Fibroblast of skin of right quadriceps (primary cell): ENCODE results near the gene MYL12B.
A peak's percentile ranks its signal among the peaks of the same experiment; 100 is the strongest.
"Not testable (repeated sequence)": the region's sequence is repeated elsewhere in the genome, so short reads cannot be mapped to it uniquely, and the experiment has no call there.

Source experiments
- DNase-seq: peaks from one replicate; pipeline ENCODE4 v3.0.0-alpha.2; 2013

Gene MYL12B

DNA sequence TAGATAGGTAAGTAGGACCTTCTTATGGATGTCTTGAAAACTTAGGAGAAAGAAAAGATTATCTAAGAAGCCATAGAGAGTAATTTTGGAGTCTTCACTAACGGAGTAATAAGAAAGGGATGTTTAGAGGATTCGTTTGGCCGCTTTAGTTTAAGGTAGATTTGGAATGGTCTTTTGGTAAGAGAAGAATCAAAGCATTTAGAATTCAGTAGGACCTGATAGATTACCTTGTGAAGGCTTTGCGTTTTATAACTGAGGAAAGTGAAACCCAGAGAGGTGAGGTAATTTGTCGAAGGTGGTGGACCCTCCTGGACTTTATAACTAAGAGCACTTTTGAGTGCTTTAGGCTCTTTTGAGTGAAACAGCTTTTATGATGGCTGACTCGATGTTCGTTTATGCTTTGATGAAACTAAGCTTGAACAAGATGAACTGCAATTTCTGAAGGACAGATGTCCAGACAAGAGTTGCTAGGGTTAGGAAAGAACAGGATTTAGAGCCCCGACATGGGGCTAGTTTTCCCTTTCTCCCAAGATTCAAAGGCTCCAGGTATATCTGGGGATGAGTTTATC, 1.3 kb downstream of the MYL12B start:
- no peak for DNase-seq

DNA sequence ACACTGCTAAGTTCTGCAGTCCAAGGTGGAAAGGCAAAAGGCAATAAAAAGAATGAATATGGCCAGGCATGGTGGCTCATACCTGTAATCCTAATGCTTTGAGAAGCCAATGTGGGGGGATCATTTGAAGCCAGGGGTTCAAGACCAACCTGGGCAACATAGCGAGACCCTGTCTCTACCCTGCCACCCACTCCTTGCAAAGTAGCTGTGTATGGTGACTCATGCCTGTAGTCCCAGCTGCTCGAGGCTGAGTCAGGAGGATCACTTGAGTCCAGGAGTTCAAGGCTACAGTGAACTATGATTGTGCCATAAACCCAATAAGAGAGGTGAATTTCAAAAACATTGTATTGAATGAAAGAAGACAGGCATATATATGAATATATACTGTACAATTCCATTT, 2.4 kb downstream of the MYL12B start:
- no peak for DNase-seq

DNA sequence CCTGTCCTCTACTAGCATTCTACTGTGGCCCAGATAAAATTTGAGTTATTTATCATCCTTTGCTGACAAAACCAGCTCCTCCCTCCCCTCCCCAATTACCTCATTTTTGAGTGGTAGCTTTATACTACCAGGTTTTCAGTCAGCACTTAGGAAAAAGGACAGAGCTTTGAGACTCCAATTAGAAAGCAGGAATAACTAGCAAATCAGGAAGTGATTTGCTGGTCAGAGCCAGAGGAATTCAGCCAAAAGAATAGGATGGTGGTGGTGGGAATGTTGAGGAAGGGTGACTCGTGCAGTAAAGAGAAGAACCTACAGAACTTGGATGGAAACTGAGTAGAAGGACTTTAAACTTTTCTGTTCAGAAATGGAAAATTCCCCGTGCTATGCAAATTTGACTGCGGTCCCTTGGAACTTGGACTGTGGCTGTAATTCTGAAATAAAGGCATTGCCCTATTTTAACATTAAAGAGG, 3.7 kb downstream of the MYL12B start:
- peak; percentile 69 for DNase-seq

DNA sequence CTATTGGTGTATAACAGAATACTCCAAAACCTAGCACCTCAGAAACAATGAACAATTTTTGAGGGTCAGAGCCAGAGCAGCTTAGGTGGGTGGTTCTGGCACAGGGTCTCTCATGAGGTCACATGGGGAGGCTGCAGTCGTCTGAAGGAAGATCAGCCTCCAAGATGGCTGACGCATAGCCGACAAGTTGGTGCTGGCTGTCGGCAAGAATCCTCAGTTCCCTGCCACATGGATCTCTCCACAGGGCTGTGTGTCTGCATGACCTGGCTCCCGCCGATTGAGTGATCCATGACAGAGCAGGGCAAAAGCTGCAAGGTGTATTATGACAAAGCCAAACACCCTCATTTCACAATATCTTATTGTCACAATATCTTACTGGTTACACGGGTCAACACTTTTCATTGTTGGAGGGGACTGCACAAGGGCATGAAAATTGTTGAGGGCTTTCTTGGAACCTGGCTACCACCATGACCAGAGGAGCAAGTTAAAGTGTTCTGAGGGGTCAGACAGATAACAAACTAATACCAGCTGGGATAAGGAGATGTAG, 4.2 kb downstream of the MYL12B start:
- no peak for DNase-seq

DNA sequence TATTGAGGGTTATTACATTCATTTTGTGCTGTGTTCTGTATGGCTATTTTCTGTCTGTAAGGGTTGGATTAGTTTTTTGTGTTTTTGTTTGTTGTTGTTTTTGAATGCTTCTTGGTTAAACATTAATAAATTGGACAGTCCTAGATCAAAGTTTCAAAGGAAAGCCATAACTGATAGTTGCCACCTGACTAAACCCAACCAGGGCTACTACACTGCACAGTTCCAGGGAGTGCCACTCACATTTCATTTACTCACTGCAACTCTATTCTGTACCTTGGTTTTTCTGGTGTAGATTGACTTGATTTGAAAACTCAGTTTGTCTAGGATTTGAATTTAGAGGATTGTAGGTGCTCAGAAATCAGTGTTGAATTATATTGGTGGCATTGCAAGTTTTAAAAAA, 6.4 kb downstream of the MYL12B start:
- no peak for DNase-seq

DNA sequence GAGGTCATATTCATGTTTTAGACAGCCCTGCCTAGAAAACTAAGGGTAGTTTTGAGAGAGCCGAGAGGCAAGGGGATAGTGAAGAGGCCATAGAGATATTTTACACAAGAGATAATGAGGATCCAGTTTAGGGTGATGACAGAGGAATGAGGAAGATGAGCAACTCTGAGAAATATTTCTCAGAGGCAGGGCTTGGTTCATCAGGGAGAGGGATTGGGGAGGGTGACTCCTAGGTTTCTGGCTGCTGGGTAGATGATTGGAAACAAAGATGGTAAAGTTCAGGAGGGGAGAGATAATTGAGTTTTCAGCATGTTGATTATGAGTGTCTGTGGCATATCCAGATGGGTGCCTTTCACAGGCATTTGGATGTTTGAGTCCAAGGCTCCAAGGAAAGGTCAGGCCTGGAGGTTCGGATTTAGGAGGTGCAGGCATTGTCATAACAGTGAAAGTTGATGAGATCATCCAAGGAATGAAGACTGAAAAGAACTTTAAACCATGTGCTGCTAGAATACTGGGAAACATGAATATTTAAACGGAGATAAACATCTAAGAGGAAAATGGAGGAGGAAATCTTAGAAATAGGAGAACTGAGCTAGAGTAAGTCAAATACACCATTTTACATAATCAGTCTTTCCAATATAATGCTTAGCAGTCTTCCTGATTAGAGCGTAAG, 7.4 kb downstream of the MYL12B start:
- peak; percentile 64 for DNase-seq

DNA sequence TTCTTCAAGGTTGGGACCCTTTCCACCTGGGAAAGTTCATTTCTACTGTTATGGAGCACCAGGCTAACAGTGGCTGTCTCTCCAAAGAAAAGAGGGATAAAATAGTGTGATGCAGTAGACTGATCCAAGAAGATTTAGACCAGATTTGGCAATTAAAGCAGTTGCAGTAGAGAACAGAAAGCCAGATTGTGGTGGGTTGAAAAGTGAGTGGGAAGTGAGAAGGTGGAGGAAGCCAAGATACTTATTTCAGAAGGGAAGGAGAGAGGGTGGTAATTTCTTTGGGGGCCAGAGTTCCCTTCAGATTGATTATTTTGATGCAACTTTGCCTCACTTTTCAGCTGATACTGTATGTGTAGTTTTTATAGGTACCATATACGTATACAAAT, 8.0 kb downstream of the MYL12B start:
- no peak for DNase-seq

DNA sequence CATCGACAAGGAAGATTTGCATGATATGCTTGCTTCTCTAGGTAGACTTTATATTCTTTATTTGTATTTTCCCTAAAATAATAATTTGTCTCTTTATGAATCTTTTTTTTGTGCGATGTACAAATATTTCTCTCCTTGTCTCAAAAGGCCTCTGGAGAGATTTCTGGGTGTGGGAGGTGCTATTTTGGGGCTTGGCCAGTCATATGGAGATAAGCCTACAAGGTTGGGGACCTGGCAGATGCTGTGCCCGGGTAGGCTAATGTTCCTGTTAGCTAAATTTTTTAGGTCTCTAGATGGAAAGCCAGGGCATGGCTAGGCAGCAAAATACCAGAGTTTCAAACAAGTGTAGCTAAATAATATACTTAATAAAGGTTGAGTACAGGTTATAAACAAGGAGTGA, 11.1 kb downstream of the MYL12B start:
- DNase-seq: no peak

DNA sequence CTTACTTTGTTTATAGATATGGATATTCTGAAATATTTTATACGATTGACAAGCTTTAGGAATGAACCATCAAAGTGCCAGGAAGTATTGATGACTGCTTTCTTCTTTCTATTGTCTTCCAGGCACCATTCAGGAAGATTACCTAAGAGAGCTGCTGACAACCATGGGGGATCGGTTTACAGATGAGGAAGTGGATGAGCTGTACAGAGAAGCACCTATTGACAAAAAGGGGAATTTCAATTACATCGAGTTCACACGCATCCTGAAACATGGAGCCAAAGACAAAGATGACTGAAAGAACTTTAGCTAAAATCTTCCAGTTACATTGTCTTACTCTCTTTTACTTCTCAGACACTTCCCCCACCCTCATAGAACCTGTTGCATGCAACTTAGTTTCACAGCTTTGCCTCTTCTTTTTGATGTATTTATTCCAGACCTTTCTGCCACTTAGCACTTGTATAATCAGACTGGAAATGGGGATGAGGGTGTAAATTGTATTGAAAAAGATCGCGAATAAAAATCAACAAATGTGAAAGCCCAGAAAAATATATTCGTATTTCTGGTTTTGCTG, 15.8 kb downstream of the MYL12B start:
- not testable (repeated sequence) for DNase-seq

DNA sequence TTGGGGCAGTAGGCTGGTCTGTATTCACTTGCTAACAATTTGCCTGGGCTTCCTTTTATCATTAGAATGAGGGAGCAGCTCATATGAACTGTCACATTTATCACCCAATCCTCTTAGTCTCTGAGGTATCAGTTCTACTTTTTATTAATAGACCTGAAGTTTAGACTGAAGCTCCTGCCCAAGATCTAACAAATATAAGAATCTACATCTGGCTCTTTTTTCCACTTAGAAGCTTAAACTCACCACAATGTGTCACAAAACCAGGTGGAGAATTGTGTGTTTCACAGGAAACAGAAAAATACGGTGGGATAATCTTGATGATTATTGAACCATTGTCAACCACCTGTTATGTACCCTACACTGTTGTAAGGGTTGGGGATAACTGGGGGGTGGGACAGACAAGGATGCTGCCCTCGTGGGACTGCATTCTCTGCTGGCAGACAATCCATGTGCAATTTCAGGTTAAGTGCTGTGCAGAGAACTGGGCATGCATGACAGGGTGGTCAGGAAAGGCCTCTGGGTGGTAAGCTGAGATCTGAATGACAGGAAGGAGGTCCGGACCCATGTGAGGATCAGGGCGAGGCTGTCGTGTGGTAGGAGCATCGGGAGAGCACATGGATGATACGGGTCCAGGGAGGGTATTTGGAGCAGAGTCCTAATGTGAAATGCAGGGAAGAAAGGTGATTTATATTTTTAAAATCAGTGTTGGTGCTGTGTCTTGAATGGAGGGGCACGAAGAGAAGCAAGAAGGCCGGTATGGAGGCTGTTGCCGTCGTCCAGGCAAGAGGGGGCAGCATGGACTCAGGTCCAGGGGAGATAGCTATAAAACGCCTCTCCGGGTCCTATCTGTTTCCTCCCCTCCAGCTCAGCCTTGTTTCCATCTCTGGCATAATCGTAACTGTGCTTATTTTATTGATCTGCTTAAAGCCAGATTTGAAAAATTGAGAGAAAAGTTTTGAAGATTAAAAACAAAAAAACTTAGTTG, 17.6 kb downstream of the MYL12B start:
- no peak for DNase-seq

DNA sequence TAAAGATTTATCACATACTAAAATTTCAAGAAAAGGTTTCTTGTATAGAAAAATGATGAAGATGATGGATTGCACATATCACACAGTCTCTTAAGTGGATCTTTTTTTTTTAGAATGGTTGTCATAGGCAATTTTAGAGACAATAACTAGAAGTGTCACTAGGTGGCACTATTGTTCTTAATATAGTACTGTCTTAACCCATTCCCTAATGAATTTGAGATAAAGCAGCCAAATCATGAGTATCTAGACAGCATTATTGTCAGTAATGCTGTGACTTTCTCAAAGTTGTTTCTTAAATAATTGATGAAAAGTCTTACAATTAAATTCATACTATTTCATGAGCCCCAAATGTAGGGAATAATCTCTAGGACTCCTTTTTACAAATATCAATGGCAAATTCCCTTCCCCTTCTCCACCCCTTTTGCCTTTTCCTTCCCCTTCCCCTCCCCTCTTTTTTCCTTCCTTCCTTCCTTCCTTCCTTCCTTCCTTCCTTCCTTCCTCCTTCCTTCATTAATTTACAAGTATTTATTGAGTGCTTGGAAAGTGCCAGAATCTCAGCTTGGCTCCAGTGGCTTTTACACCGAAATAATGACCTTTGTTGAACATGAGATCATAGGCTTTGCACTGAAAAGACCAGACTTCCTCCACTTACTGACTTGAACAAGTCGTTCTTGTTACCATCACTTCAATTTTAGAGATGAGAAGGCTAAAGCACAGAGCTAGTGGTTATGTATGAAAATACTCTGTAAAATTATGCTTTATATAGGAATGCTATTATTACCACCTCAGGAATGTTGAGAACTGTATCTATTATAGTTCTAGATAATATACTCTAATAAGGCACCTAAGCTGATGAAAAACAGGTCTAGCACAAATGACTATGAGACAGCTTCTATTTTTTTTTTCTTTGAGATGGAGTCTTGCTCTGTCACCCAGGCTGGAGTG, 19.8 kb downstream of the MYL12B start:
- peak; percentile 80 for DNase-seq

DNA sequence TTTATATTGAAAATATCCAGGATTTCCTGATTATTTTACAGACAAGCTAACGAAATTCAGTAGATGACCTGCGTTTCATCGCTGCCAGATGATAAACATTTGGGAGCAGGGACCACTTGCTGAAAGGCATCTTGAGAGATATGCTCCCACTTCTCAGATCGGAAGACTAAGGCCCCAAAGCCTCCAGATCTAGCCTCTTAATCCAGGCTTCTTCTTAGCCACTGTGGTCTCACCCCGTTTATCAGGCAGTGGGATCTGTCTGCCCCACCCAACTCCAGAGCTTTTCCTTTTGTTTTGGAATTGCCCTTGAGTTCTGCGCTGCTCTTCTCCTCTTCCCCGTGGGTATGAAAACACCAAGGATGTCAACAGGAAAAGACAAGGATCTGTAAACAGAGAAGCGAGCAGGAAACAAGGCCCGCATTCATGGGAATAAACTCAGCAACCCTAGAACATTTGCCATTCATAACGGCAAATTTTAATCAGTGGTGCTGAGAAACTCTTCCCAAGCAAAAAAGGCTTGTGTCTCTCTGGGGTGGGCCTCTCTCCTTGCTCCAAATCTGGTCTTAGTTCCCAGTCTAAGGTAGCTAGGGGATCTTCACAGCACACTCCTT, 21.4 kb downstream of the MYL12B start:
- no peak for DNase-seq

DNA sequence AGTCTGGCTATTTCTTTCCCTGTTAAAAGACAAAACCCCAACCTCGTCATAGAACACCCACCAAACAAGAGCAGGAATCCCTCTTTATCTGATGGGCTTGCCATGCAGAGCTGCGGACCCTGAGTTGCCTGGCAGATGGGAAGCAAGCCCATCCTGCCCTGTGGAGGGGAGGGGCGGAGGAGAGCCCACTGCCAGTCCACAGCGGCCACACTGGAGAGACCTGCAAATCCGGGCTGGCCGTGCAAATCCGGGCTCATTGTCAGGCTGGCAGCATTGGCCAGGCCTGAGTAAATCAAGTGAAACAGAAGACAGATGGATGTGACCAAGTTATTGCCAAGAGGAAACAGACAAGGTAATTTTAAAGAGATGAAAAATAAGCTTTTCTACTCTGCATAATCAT, 22.0 kb downstream of the MYL12B start:
- DNase-seq: no peak

DNA sequence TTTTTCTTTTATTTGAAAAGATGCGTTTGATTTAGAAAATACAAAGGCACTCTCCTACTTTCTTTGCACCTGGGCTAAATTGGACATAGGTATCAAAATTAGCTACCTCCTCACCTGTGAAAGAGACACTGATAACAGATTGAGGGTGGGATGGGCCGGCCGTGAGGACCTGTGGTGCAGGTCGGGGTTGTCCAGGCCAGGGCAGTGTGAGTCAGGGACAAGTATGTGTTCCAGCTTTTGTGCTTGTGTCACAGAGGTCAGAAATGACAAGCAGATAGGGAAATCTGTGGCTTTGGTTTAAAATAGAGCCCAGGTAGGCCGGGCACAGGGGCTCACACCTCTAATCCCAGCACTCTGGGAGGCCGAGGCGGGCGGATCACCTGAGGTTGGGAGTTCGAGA, 22.6 kb downstream of the MYL12B start:
- DNase-seq: no peak

DNA sequence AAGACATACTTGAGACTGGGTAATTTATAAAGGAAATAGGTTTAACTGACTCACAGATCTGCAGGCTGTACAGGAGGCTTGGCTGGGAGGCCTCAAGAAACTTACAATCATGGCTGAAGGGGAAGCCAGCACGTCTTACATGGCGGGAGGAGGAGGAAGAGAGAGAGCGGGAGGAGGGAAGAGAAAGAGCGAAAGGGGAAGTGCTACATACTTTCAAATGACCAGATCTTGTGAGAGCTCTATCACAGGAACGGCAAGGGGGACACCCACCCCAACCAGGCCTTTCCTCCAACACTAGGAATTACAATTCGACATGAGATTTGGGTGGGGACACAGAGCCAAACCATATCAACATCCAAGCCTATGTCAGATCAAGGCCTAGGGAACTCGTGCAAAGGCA, 24.2 kb downstream of the MYL12B start:
- no peak for DNase-seq

DNA sequence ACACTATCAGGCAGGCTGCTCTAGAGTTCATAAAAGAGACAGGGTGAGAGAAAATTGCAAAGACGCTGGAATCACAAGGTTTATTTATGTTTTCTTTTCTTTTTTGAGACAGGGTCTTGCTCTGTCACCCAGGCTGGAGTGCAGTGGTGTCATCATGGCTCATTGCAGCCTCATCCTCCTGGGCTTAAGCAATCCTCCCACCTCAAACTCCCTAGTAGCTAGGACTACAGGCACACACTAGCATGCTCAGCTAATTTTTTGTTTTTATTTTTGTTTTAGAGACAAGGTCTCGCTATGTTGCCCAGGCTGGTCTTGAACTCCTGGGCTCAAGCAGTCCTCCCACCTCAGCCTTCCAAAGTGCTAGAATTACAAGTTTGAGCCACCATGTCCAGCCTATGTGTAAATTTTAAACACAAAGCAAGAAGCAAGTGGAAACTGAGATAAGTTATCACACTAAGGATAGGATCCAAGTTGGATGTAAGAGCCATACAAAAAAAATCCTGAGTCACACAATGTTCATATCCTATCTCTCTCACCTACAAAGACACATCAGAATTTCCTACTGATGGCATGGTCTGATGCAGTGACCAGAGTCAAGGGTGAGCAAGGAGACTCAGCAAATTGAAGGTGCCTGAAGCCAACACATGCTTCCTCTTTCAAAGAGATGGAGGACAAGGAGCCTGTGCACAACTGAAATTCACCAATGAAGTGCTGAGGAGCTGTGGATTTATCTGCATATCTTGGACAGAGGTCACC, 31.4 kb downstream of the MYL12B start:
- no peak for DNase-seq

DNA sequence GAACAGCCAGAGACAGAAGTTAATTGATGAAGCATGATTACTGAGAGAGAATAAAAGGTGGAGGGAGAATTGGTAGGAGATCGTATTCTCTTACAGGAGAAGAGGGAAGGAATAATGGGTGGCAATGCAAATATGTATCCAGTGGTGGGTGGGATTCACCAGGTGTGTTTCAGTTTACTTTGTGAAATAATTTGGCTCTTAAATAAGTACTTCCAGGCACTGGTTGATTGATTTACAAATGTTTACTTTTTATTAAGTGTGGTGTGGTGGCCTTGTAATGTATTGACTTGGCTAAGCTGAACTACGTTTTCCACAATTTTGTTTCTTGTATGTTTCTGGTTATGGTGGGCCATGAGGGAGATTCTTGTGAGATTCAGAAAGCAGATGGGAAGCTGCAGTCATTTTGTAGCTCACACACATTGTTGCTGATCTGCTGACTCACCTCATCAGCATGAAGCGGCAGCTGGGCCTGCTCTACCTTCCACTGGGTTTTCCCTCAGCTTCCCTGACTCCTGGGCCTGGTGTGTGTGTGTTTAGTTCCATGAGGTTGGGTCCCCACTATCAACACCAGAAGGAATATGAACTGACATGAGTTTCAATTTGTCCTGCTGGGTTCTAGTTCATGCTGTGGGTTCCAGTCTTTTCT, 32.6 kb downstream of the MYL12B start:
- DNase-seq: peak; percentile 36

DNA sequence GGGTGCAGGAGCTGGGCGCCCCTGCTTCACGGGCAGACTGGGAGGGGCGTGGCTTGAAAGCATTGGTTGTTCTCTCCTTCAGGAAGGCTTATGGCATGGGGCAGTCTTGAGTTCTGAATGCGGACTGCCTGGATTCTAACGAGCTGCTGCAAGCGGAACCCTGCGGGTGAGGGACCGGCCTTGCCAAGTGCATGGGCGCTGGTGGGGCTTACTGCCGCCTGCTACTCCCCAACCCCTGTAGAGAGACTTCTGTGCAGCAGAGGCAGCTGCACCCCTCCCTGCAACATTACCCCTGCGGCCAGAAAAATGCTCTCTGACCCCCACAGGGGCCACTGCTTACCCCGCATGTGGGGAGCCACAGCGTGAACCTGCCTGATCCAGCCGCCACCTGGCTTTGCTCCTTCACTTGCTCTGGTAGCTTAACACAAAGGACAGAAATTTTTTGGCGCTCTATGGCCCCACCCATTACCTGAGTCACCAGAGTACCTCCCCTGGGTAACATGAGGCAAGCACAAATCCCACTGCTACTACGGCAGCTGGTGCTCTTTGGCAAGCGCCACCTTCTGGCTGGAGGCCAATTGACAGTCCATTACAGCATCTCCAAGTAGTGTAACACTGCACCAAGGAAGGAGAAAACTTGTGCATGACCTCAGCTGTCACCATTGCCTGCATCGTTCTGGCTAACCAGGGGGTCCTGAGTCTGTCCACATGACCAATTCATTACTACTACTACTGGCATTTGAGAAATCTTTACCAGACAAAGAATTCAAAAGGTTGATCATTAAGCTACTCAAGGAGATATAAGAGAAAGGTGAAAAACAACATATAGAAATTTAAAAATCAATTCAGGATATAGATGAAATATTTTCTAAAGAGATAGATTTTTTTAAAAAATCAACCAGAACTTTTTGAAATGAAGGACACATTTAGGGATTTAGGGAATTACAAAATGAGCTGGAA, 35.4 kb downstream of the MYL12B start:
- peak; percentile 90 for DNase-seq

DNA sequence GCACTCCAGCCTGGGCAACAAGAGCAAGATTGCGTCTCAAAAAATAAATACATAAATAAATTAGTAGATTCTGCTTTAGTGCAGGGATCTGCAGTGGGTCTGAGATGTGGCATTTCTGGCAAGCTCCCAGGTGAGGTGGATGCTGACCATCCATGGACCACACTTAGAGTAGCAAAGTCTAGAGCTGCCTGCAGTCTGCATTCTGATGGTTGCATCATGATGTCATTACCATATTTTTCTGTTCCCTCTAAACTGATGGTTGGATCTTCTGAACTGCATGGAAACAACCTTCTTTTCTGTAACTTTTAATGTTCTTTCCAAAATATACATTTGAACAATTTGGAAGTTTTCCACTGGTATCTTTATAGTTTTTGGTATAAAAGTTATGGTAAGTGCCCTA, 42.9 kb downstream of the MYL12B start:
- no peak for DNase-seq
